Hepatic stellate cell (primary cell): ENCODE measurements around the gene TLCD1.
"Not testable (repeated sequence)": the region's sequence is repeated elsewhere in the genome, so short reads cannot be mapped to it uniquely, and the experiment has no call there.

ENCODE experiments used
- DNase-seq: peaks from one replicate; pipeline ENCODE4 v3.0.0; 2011; ENCODE audit warnings: low spot score

The TLCD1 gene

GRCh38 chr17:28747051-28747691 is 21.1 kb upstream of the TLCD1 start:
- no peak for DNase-seq

- DNase-seq: no peak
These were observed 20.6 kb upstream of the TLCD1 start for GRCh38 chr17:28746611-28747050.

GRCh38 chr17:28745786-28746411 is 19.9 kb upstream of the TLCD1 start:
- no peak for DNase-seq

- DNase-seq: peak; percentile 57
These were observed 19.1 kb upstream of the TLCD1 start for GRCh38 chr17:28744972-28745785.

DNA sequence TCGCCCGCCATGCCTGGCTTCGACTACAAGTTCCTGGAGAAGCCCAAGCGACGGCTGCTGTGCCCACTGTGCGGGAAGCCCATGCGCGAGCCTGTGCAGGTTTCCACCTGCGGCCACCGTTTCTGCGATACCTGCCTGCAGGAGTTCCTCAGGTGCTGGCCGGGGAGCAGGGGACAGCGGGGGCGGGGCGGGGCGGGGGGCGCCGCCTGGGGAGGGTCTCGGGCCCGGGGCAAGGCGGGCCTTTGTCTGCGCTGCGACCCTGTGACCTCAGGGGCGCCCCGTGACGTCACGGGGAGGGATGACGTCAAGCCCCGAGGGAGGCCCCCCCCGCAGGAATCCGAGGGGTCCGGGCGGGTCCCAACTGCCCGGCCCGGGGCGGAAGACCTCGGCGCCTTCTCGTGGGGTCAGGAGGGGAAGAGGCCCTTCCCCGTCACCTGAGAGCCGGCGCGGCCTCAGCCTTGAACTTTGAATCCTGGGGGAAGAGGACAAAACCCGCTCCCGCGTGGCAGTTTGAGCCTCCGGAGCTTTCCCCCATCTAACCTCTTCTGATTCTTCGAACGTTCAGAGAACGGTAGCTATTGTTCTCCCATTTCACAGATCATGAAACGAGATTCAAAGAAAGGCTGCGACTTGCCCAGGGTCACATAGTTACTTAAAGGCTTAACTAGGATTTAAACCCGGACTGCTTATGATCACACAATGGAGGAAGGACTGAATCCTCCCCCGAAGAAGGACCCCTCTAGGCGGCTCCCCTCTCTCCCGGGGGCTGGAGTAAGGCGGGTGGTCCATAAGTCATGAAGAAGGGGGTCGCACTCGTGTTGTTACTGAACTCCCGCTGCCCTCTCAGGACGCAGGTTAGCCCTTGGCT is 18.3 kb upstream of the TLCD1 start:
- DNase-seq: peak; percentile 69

GRCh38 chr17:28743243-28744103 is 17.4 kb upstream of the TLCD1 start, which contains the start of gene TRAF4:
Gene TRAF4 (plus strand): TSS chr17:28744011. CDS start chr17:28744113, 102 bp downstream.
- peak; percentile 92 for DNase-seq

DNA sequence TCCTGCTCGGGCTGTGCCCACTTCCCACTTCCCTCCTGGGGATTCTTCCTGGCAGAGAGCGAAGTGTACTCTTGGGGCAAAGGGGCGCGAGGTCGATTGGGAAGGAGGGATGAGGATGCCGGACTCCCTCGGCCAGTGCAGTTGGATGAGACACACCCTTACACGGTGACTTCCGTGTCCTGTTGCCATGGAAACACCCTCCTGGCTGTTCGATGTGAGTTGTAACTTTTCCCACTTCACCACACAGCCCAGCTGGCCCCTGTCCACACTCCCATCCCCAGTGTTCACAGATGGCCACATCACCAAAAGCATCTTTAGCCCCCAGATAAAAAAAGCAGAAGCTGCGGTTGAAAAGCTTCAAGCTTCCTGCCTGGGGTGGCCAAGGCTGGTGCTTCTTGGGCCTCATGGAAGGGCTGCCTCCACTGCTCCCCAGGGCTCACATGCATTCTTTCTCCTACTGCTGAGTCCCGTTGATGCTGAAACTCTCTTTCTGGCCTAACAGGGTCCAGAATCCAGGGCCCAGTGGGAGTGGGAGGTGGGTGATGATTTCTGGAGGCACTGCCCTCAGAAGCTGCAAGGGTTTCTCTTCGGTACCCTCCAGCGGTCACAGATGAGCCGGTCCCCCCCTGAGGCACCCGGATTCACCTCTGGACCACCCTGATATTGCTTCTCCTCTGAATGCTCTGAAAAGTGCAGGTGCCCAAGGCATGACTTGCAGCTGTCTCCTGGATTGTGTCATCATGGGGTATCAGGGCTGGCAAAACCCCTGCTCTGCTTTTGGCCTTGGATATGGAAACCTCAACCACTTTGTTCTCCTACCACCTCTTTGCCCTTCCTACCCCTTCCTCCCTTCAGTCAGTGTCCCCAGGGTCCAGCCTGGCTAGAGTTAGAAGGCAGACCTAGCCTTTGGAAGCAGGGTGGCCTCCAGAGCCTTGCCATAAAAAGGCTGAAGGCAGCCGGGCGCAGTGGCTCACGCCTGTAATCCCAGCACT is 15.6 kb upstream of the TLCD1 start:
- DNase-seq: no peak

DNA sequence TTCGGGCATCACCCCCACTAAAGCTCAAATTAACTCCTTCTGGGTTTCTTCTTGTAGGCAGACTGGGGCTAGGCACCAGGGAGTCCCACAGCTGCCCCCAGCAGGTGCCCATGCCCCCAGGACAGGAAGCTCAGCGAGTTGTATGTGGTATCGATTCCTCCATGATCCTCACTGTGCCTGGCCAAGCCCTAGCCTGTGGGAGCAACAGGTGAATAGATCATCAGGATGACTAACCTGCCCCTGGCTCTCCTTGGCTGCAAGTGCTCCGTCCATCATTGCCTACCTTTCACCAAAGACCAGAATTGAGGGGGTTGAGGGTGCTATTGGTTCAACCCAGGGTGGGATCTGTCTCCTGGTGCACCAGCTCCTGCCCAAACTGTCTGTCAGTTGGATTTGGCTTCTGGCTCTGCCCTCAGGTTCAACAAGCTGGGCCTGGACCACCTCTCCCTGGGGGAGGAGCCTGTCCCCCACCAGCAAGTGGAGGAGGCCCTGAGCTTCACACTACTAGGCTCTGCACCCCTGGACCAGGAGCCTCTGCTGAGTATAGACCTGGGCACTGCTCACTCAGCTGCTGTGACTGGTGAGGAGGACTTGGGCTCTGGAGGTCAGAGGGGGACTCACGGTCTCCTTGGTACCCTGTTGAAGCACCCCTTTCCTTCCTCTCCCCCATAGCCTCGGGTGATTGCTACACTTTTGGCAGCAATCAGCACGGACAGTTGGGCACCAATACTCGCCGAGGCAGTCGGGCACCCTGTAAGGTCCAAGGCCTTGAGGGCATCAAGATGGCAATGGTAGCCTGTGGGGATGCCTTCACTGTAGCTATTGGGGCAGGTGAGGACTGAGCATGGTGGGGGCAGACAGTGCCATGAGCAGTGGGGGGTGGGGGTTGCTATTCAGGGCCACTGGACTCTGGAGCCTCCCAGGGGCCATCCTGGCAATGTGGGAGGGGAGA is 14.6 kb upstream of the TLCD1 start:
- no peak for DNase-seq

GRCh38 chr17:28738680-28739384 is 12.8 kb upstream of the TLCD1 start:
- DNase-seq: no peak

DNA sequence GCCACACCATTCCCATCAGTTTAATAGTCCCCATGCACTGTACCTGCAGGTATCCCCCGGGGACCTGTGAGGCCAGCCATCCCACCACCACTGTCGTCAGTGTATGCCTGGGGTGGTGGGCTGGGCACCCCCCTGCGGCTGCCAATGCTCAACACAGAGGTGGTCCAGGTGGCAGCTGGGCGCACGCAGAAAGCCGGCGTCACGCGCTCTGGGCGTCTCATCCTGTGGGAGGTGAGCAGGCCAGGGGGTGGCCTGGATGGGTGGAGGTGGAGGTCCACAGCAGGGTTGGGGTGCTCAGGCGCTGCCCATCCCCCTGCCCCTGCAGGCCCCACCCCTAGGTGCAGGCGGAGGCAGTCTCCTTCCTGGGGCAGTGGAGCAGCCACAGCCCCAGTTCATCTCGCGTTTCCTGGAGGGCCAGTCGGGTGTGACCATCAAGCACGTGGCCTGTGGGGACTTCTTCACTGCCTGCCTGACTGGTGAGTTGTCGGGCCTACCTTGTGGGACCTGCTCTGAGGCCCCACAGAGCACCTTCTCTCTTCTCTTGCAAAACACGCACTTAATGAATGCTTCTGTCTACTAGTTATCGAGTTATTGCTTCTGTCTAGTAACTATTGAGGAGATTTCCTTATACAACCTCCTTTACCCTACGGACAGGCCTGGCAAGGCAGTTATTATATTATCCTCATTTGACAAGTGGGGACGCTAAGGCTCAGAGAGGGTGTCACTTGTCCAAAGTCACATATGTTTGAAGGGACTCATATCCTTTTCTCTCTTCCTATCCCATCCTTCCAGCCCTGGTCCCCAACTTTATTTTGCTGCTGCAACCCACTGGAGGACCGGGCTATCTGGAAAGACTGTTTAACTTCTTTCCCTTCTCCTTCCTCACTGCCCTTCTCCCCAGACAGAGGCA is 12.0 kb upstream of the TLCD1 start:
- no peak for DNase-seq

DNA sequence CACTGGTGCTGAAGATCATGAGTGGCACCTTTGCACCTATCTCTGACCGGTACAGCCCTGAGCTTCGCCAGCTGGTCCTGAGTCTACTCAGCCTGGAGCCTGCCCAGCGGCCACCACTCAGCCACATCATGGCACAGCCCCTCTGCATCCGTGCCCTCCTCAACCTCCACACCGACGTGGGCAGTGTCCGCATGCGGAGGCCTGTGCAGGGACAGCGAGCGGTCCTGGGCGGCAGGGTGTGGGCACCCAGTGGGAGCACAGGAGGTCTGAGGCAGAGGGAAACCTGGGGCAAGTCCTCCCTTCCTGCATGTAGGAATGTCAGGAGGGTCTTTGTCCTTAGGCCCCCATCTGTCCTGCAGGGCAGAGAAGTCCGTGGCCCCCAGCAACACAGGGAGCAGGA is 11.3 kb upstream of the TLCD1 start:
- no peak for DNase-seq

- not testable (repeated sequence) for DNase-seq
These were observed 10.1 kb upstream of the TLCD1 start for GRCh38 chr17:28735913-28736769.

- DNase-seq: no peak
These were observed 9.2 kb upstream of the TLCD1 start for GRCh38 chr17:28735242-28735722.

DNA sequence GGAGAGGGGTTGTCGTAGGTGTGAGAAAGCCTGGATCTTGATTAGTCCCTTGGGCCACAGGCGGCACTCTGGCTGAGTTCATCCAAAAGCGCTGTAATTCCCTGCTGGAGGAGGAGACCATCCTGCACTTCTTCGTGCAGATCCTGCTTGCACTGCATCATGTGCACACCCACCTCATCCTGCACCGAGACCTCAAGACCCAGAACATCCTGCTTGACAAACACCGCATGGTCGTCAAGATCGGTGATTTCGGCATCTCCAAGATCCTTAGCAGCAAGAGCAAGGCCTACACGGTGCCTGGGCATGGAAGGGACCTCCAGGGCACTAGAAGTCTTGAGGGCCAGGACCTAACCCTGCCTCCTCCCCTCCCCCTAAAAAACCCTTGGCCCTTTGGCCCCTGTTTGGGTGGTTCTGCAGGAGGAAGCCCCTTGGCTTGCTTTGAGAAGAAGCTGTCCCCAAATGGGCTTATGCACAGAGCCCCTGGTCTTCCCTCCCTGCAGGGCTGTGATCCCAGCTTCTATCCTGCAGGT is 8.7 kb upstream of the TLCD1 start:
- DNase-seq: no peak

DNA sequence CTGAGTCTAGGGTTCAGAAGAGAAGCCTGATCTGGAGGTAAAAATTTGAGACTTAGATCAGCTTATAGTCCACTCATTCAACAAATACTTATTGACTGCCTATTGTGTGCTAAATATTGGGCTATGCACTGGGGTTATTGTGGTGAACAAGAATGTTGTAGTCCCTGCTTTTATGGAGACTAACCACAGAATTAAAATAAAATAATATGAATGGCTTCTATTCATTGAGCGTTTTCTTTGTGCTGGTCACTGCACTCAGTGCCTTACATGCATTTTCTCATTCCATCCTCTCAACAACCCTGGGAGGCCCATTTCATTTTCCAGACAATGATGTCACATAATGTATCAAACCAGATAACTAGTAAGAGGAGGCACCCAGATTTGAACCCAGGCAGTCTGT is 7.3 kb upstream of the TLCD1 start:
- no peak for DNase-seq

DNA sequence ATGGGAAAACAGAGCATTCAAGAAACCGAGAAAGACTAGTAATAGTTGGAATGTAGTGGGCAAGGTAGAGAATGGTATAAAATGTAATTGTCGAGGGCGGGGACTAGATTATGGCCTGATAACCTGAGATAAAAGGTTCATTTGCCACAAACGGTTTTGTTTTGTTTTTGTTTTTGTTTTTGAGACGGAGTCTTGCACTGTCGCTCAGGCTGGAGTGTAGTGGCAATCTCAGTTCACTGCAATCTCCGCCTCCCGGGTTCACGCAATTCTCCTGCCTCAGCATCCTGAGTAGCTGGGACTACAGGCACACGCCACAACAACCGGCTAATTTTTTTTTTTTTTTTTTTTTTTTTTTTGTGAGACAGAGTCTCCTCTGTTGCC is 3.9 kb upstream of the TLCD1 start:
- DNase-seq: no peak
